Gastrocnemius medialis (tissue), 4 donors: ENCODE measurements around the gene TMEM161A. TPM values are rescaled to one million over a fixed set of nuclear protein-coding genes. Genes with fewer than 3 reads are reported as not detected.

Source experiments
- ATAC-seq, 2 donors: fragments of 150-250 bp; one replicate each; pipeline ENCODE4 v1.9.1; 2016
- DNase-seq, 2 donors: peaks; one replicate each; pipeline ENCODE4 v3.0.0-alpha.2; 2019
- H3K27ac ChIP-seq, 4 donors: fragments of 200-600 bp; sonication (generic); 1 replicate in 1 of 4; 2 replicates in 3 of 4; pipeline ENCODE4 v1.5.1; 2016 to 2018; ENCODE audit warnings: mild to moderate bottlenecking in 2 of 4, moderate library complexity in 1 of 4
- H3K27me3 ChIP-seq, 3 donors: fragments of 200-600 bp; sonication (generic) in 2 of 3; 1 replicate in 1 of 3; 2 replicates in 2 of 3; pipeline versions ENCODE4 v1.5.1 to v1.6.0; 2016 to 2019; ENCODE audit warnings: mild to moderate bottlenecking in 1 of 3, moderate library complexity in 1 of 3
- H3K36me3 ChIP-seq, 2 donors: fragments of 200-600 bp; sonication (generic) in 1 of 2; one replicate each; pipeline ENCODE4 v1.5.1; 2017 to 2018
- H3K4me1 ChIP-seq, 2 donors: fragments of 200-600 bp; sonication (generic) in 1 of 2; one replicate each; pipeline ENCODE4 v1.5.1; 2016 to 2017; ENCODE audit warnings: mild to moderate bottlenecking in 2 of 2
- H3K4me3 ChIP-seq, 4 donors: fragments of 200-600 bp; sonication (generic) in 3 of 4; 1 replicate in 1 of 4; 2 replicates in 3 of 4; pipeline ENCODE4 v1.5.1; 2016 to 2019; ENCODE audit warnings: mild to moderate bottlenecking in 2 of 4
- H3K9me3 ChIP-seq, 3 donors: fragments of 200-600 bp; sonication (generic) in 2 of 3; 1 replicate in 1 of 3; 2 replicates in 2 of 3; pipeline ENCODE4 v1.5.1; 2016 to 2019
- CTCF ChIP-seq, 5 experiments: fragments of 450-650 bp in 3 of 5; fragments of 200-600 bp in 2 of 5; sonication (generic) in 2 of 5; IDR thresholded peaks in 4 of 5; conservative IDR thresholded peaks in 1 of 5; 1 replicate in 4 of 5; 2 replicates in 1 of 5; pipeline ENCODE4 v1.5.1; 2016 to 2019; ENCODE audit warnings: antibody characterized with exemption in 5 of 5, mild to moderate bottlenecking in 3 of 5, moderate library complexity in 3 of 5
- POLR2A ChIP-seq, 2 donors: fragments of 450-650 bp; IDR thresholded peaks; one replicate each; pipeline ENCODE4 v1.6.1; 2017; ENCODE audit warnings: antibody characterized with exemption in 2 of 2, mild to moderate bottlenecking in 2 of 2, moderate library complexity in 2 of 2
- in situ Hi-C, 4 donors: fragments of 200-750 bp; cut with MboI; loops; one replicate each; pipeline versions ENCODE4 v1.15.0 to v1.8.0; 2017; ENCODE audit warnings: low sequenced_read_pairs in 4 of 4
- intact Hi-C: fragments of 100-400 bp; cut with DNase I; formaldehyde crosslinking; loops from one replicate; pipeline ENCODE4 v1.15.1; 2023; ENCODE audit warnings: low total_unique reads
- total RNA-seq, 4 donors: library from RNA; depleted of rRNA; stranded (reverse); fragments of >200 nt; gene quantifications; one replicate each; pipeline versions ENCODE4 v1.1.0 to v1.2.3, GENCODE V29; 2016

TMEM161A gene
- total RNA-seq, 4 donors from 2014 or later, result 30.1 to 52.1 (median 42.8) TPM

DNA sequence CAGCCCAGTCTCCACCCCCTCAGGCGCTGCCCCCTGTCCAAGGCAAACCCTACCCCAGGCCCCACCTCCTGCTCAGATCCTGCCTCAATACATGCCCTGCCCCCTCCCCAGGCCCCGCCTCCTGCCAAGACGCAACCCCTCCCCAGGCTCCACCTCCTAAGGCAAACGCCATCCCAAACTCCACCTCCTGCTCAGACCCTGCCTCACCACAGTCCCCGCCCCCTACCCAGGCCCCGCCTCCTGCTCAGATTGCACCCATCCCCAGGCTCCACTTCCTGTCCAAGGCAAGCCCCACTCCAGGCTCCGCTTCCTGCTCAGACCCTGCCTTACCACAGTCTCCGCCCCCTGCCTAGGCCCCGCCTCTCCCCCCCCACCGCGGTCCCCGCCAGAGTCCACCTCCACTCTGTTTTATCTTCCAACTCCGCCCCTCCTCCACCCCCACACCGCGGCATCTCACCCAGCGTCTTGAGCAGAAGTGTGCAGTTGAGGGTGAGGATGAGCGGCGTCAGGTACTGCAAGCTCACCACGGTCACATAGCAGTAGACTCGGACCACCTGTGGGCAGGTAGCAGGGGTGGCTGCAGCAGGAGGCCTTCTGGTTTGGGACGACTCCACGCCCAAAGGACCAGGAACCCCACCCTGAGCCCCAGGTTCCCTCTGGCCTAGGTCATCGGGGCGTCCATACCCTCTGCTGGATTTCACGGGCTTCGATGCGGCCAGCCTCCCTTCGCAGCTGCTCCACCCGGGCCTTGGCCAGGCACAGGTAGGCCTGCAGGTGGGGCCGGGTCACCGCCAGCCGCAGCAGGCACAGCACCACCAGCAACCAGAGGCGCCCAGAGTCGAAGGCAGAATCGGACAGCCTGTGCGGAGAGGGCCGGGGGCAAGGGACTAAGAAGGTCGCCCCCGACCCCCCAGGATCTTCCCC, 17.7 kb downstream of the TMEM161A start:
- Histone ChIP-seq H3K4me1 (no peaks in the 10 kb centered on the region), H3K9me3 (no peaks in the 10 kb centered on the region), H3K27me3 (no peaks in the 10 kb centered on the region), H3K4me3 (no peak overlapping the region), H3K36me3 (peaks cover 0 to 37% of the 10 kb centered on the region in 2 donors), H3K27ac (no peak overlapping the region)
- intact Hi-C loops (no loop called here), in situ Hi-C loops (no loop called here)
- no peak for ATAC-seq
- no peak for DNase-seq
- TF ChIP-seq POLR2A (IDR thresholded peaks at IDR 0.05) (no peak), CTCF (IDR thresholded peaks at IDR 0.05 in 4 of 5, conservative IDR thresholded peaks at IDR 0.05 in 1 of 5) (no peak)

- H3K27ac ChIP-seq, result no peak overlapping the region
- peaks cover 0 to 37% of the 10 kb centered on the region in 2 donors for H3K36me3 ChIP-seq
- TF ChIP-seq CTCF (IDR thresholded peaks at IDR 0.05 in 4 of 5, conservative IDR thresholded peaks at IDR 0.05 in 1 of 5), result no peak
- no peak for TF ChIP-seq POLR2A (IDR thresholded peaks at IDR 0.05)
- no peak for ATAC-seq
- intact Hi-C loops, result no loop called here
- DNase-seq, result no peak
- no peaks in the 10 kb centered on the region for H3K4me1 ChIP-seq
- H3K27me3 ChIP-seq, result no peaks in the 10 kb centered on the region
- in situ Hi-C loops, result no loop called here
- H3K4me3 ChIP-seq, result no peak overlapping the region
- H3K9me3 ChIP-seq, result no peaks in the 10 kb centered on the region
These were observed 18.7 kb downstream of the TMEM161A start for GRCh38 chr19:19119325-19120237.

- intact Hi-C loops, result loop anchor here (1.0 kb wide), 1 partner anchor 61 kb away; no protein-coding TSS in a partner anchor
- in situ Hi-C loops, result no loop called here
- TF ChIP-seq CTCF (IDR thresholded peaks at IDR 0.05 in 4 of 5, conservative IDR thresholded peaks at IDR 0.05 in 1 of 5) (peak; percentile 30 to 67 (median 48)), POLR2A (IDR thresholded peaks at IDR 0.05) (no peak)
- DNase-seq, result peak in 1 of 2 donors; percentile 44
- peak in 1 of 2 donors; percentile 60 for ATAC-seq
- H3K4me3 ChIP-seq, result no peak overlapping the region
- no peaks in the 10 kb centered on the region for H3K27me3 ChIP-seq
- H3K36me3 ChIP-seq, result peaks cover 0 to 27% of the 10 kb centered on the region in 2 donors
- H3K9me3 ChIP-seq, result no peaks in the 10 kb centered on the region
- no peak overlapping the region for H3K27ac ChIP-seq
- H3K4me1 ChIP-seq, result no peaks in the 10 kb centered on the region
These were observed 22.3 kb downstream of the TMEM161A start for GRCh38 chr19:19115954-19116353.

DNA sequence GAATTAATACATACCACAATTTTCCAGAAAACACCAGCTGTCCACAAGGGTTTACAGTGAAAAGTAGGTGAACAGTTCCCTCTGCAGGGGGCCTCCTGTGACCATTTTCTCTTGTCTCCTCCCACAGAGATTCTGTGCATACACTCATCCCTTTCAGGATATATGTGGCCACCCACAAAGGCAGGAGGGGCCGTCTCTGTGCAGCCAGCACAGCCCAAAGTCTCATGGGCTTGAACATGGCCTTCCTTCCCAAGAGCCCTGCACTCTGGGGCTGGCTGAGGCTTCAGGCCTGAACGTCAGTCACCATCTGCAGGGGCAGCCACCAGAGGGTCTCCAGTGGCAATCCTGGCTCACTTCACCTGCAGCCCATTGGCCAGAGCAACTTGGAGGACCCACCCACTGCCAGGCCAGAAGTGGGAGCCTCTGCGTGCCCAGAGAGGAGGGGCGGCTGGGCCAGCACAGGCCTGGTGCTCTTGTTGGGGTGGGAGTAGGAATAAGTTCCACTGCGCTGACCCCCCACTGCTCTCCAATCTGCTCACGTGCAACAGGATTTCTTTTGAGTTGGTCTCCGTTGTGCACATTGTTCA, 25.1 kb downstream of the TMEM161A start:
- H3K36me3 ChIP-seq, result peaks cover 0 to 7% of the 10 kb centered on the region in 2 donors
- in situ Hi-C loops (no loop called here), intact Hi-C loops (no loop called here)
- peak overlapping the region in 1 of 4 donors; percentile 50 for H3K27ac ChIP-seq
- H3K9me3 ChIP-seq, result no peaks in the 10 kb centered on the region
- TF ChIP-seq CTCF (IDR thresholded peaks at IDR 0.05 in 4 of 5, conservative IDR thresholded peaks at IDR 0.05 in 1 of 5) (no peak), POLR2A (IDR thresholded peaks at IDR 0.05) (no peak)
- no peak overlapping the region for H3K4me3 ChIP-seq
- no peaks in the 10 kb centered on the region for H3K27me3 ChIP-seq
- H3K4me1 ChIP-seq, result peaks cover 0 to 11% of the 10 kb centered on the region in 2 donors
- ATAC-seq (no peak), DNase-seq (no peak)
